ENCODE data around the gene APBB2.

Gene APBB2

DNA sequence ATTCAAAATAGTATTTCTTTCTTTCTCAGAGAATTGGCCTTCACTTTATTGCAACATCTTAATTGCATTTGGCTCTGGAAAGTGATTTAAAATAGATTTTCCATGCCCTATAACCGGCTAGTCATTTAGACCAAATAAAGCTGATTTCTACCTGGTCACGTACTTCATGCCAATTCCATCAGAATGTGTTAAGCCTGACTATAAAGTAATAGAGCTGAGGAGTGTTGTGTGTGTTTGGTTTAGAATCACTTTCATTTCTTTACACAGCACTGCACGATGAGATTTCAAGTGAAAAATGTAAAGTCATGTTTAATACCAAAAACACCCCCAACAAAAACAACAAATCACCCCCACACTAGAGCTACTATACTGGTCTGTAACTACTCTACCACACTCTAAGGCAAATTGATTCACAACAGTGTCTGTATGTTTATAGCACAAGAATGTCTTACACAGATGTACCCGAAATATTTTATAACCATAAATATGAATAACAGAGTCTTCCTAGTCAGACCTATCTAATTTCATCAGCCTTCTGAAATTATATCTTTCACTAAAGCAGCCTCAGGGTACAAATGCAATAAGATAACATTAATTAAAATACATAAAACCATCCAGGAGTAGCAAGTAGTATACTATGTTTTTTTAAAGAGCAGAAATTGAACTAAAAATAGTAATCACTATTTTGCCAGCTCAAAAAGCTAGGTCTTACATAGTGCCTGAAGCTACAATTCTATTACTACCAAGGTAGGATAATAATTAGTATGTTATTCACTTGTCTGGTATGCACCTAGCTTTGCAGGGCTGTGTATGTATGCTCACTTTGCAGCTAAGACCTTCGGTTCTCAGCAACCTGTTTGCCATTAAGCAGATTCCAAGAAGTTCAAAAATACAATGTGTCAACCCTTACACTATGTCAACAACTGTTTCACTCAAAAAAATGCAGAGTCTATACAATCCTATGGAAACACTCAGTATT is 28.4 kb downstream of the APBB2 start:
- no peak for DNase-seq

- DNase-seq = no peak
Measured at GRCh38 chr4:41184009-41184408, 30.3 kb downstream of the APBB2 start.

DNA sequence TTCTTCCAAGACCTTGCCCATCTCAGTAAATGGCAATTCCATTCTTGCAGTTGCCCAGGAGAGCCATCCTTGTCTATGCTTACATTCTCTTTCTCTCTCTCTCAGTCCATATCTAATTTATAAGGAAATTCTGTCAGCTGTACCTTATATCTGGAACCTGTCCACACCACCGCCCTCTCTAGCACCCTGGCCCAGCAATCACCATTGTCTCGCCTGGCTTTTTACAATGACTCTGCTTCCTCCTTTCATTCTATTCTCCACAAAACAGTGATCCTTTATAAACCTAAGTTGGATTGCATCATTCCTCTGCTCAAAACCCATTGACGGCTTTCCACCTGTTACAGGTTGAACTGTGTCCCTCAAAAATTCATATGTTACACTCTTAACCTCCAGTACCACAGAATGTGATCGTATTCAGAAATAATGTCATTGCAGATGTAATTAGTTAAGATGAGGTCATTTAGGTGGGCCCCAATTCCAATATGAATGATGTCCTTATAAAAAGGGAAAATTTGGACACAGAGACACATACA is 31.3 kb downstream of the APBB2 start:
- DNase-seq = no peak

DNA sequence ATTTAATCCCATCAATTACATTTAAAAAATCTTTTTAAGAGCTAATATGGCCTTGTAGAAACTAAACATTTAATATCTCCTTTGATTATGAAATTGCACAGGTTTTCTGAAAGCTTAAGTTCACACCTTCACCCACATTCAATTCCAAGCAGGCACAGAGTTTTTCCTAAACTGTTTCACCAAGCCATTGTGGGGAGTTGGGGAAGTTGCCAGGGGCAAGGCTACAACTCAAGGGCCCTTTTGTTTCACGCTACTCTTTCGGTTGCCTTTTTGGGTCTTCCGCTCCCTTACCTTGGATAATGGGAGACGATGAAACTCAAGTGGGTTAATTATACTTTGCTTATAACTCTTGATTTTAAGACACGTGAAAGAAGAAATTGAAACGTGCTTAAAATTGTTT is 33.3 kb downstream of the APBB2 start:
- DNase-seq = no peak

DNA sequence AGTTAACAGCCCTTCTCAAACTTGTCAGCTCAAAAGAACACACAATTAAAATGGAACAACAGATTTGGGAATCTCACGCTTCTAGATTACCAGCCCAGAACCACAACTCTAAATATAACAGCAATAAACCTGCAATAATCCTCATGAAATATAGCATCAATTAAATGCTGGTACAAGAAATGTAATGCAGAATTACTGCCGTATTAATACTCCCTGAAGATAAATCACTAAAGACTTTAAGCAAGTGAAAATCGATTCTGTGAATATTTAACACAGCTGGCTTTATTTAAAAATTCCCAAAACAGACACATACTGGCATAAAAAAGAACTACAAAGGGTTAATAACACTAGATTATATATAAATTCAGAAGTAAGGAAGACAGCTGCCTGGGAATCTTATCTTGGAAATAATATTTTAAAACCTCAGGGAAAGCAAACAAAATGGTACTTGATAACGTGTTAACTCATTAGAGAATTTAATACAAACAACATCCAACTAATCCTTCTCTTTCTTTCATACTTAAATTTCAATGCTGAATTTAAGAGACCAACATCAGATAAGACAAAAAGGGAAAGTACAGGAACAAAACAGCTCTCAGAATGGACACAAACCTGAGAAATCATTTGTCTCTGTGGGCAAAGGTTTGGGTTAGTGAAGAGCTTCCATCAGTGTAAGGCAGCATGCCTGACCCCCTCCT is 34.7 kb downstream of the APBB2 start:
- no peak for DNase-seq

- DNase-seq = no peak
Measured at GRCh38 chr4:41178372-41179370, 35.7 kb downstream of the APBB2 start.

DNA sequence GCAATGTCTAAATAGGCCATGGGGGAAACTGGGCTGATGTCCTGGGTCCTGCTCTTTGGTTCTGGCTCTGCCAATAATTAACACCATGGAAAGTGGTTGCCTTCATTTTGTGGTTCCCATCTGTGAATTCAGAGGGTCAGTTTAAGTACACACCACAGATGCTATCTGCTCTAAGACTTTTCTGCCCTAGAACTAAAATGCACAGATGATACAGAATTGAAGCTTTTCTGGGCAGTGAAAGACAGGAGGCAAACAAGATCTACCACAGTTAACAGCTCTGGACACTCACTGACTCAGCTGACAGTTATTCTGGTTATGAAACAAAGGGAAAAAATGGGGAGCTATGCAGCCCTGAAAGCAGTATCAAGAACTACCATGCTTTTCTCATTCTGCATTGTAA is 37.3 kb downstream of the APBB2 start:
- DNase-seq = no peak

DNA sequence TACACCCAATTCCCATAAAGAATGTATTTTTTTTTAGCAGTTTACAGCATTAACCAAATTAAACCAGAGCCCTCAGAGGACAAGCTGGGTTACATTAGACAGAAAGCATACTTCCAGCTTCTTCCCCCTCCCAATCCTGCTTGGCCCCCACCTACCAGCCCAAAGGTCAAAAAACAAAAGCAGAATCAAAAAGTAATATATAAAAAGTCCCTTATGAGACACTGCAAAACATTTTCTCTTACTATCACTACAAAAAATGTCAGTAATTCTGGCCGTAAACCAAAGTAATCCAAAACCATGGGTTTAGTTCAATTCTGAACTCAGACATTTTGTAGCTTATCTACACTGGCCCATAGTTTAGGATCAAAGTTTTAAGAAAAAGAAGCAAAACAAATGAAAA is 38.0 kb downstream of the APBB2 start:
- DNase-seq = no peak

GRCh38 chr4:41175794-41176193 is 38.5 kb downstream of the APBB2 start:
- no peak for DNase-seq

GRCh38 chr4:41174444-41174843 is 39.9 kb downstream of the APBB2 start:
- DNase-seq = no peak

- DNase-seq = peak; percentile 33
Measured at GRCh38 chr4:41172786-41173185, 41.6 kb downstream of the APBB2 start.

DNA sequence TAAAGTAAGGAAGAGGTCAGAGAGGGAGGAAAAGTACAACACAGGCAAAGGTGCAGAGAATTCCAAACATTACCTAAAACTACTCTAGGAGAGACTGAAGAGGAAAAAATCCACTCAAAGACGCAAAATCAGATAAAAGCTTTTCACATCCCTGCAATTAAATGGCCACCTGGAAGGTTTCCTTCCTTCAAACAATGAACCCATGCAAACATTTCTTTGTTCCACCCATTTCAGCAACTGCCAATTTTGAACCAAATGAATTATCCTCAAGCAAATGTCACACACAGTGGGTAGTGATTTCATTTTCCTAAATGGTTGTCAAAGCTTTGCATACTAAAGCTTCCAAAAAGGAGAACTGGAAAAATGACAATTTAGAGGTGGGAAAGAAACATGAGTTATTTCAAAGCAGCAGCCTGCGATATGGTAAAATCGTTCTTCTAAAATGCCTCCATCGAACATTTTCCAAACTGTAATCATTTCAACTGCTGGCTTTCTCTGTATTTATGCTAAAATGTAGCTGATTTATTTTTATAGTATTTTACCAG is 45.0 kb downstream of the APBB2 start:
- DNase-seq = no peak

- no peak for DNase-seq
Measured at GRCh38 chr4:41167191-41167590, 47.2 kb downstream of the APBB2 start.

DNA sequence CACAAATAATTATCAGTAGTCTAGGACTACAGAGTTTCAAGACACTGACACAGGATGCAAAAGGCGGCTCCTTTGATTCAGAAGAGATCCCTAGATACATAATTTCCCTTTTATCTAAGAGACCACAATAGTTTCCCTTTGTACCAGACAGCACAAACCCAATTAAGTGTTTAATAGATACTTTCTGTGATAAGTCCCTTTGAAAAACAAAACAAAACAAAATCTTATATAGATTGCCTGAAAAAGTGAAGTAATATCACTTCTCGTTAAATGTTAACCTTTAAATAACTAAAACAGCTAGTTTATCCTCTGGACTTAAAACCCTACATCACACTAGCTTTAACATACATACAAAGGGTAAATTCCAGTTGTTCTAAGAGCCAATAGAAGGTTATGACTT is 49.9 kb downstream of the APBB2 start:
- no peak for DNase-seq

DNA sequence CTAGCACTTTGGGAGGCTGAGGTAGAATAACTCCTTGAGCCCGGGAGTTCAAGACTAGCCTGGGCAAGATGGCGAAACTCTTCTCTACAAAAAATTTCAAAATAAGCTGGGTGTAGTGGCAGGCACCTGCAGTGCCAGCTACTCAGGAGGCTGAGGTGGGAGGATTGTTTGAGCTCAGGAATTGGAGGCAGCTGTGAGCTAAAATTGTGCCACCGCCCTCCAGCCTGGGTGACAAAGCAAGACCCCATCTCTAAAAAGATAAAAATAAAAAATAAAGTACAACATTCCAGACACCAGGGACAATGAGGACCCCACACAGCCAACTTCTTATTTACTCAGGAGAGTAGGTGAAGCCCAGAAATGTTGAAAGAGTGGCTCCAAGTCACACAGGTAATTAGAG is 53.0 kb downstream of the APBB2 start:
- no peak for DNase-seq

DNA sequence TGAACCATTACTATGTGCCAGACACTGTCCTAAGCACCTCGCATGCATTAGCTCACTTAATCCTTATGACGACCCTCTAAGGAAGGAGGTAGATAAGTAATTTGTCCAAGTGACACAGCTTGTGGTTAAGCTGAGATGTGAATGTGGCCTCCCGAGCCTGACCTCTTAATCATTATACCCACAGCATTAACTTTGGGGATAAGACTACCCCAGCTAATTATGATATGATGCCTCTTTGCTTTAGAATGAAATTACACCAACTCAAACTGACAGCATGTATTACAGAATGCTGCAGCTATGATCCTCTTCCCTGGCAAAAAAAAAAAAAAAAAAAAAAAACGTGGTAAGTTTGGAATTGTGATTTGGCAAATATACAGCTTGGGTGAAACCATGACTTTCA is 53.5 kb downstream of the APBB2 start:
- DNase-seq = no peak

DNA sequence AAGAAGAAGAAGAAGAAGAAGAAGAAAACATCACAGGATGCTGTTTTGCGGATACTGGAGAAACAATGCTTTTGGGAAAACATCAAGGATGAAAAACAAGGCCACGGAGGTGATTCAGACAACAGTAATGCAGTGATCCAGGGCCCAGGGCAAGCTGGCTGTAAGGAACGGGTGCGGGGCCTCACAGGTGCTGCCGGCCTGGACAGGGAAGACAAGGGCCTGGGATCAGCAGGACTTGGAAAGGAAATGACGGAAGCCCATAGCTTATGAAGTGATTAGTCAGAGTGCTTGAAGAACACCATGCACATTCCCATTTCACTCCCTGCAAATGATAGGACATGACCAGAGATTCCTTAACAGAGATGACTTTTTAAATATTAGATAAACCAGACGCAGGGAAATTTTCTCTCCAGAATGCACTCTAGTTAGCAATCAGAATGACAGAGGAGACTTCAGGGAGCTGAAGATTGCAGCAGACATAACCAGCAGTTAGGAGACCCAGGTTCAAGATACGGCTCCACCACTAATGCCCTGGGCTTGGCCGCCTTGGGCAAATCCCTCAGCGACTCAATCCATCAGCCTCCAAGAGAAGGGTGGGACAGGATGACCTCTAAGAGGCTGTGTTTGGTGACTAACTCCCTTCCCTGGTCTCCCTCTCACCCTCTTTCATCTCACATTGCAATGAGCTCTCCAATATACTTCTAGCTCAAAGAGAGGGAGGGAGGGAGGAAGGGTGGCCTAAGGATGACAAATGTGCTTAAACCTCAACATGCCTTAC is 54.1 kb downstream of the APBB2 start:
- no peak for DNase-seq

- no peak for DNase-seq
Measured at GRCh38 chr4:41158756-41159155, 55.6 kb downstream of the APBB2 start.

DNA sequence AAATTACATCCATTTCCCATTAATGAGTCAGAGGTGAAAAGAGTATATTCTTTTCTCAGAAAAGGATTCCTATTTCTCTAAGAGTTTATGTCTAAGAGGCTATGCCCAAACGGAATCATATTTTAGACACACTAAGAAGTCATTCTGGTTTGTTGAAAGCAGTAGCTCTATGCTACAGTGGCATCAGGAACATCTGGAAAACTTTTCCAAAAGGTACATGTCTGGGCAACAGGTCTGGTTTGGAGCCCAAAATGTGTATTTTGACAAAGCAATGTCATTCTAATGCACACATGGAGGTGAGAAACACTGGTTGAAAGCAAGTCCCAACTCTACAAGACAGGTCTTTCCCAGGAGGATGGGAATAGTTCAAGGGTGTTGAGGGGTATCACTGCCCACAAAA is 56.1 kb downstream of the APBB2 start:
- DNase-seq = no peak

- no peak for DNase-seq
Measured at GRCh38 chr4:41157009-41157408, 57.3 kb downstream of the APBB2 start.

- DNase-seq = no peak
Measured at GRCh38 chr4:41156574-41156973, 57.8 kb downstream of the APBB2 start.

All from MV-4-11 (cell line).